Prostate gland (tissue), 2 donors: ENCODE measurements around the gene GNL2. TPM values are rescaled to one million over a fixed set of nuclear protein-coding genes. Genes with fewer than 3 reads are reported as not detected.

Source experiments
- DNase-seq: peaks from one replicate; pipeline ENCODE4 v3.0.0-alpha.2; 2019; ENCODE audit warnings: low spot score
- H3K27ac ChIP-seq, 2 donors: fragments of 200-600 bp; sonication (generic); 2 replicates each; pipeline ENCODE4 v1.5.1; 2017 to 2019
- H3K27me3 ChIP-seq: fragments of 200-600 bp; sonication (generic); replicated peaks from 2 replicates; pipeline ENCODE4 v1.5.1; 2019; ENCODE audit not compliant: insufficient read depth
- H3K36me3 ChIP-seq, 2 donors: fragments of 200-600 bp; sonication (generic); 1 replicate in 1 of 2; 2 replicates in 1 of 2; pipeline versions ENCODE4 v1.5.1 to v1.8.1; 2017 to 2019
- H3K4me1 ChIP-seq: fragments of 200-600 bp; sonication (generic); replicated peaks from 2 replicates; pipeline ENCODE4 v1.5.1; 2019
- H3K4me3 ChIP-seq, 2 donors: fragments of 200-600 bp; sonication (generic); 2 replicates each; pipeline ENCODE4 v1.5.1; 2017 to 2019
- H3K9me3 ChIP-seq: fragments of 200-600 bp; sonication (generic); 2 replicates; pipeline ENCODE4 v1.5.1; 2017
- POLR2A ChIP-seq: fragments of 450-650 bp; IDR thresholded peaks from one replicate; pipeline ENCODE4 v1.6.1; 2016; ENCODE audit warnings: antibody characterized with exemption, mild to moderate bottlenecking
- POLR2AphosphoS5 ChIP-seq: sonication (generic); formaldehyde crosslinking; IDR thresholded peaks from one replicate; pipeline ENCODE4 v1.6.1; 2017; ENCODE audit warnings: antibody characterized with exemption
- WGBS: methylation state at CpG from one replicate; pipeline ENCODE4 v1.1.5; 2018; 5-methylcytosine and 5-hydroxymethylcytosine counted together
- intact Hi-C: fragments of 100-400 bp; cut with DNase I; formaldehyde crosslinking; loops from one replicate; pipeline ENCODE4 v1.14.2; 2022
- total RNA-seq, 2 donors: library from RNA; depleted of rRNA; stranded (reverse); fragments of >200 nt; gene quantifications; one replicate each; pipeline ENCODE4 v1.1.0, GENCODE V29; 2016
- TF ChIP-seq, protein P1 (sequence below), 4 experiments: fragments of 200-600 bp in 2 of 4; fragments of 450-650 bp in 2 of 4; sonication (generic) in 2 of 4; IDR thresholded peaks; 1 replicate in 3 of 4; 2 replicates in 1 of 4; pipeline ENCODE4 v1.5.1; 2016 to 2019; ENCODE audit warnings: antibody characterized with exemption in 4 of 4, mild to moderate bottlenecking in 2 of 4, moderate library complexity in 2 of 4

The GNL2 gene
- total RNA-seq = 10 to 100 TPM; 23.2 to 52.0 TPM

GRCh38 chr1:37595440-37596181 is at the start of gene GNL2:
Gene GNL2, minus strand, starts transcription at chr1:37595937. Its CDS starts 115 bp downstream, at chr1:37595822.
- intact Hi-C loops = loop anchor here (10.0 kb wide), 1 partner anchor 209 kb away; the partner anchor contains the start of genes C1orf122 and YRDC
- WGBS = under 1% methylated on average over 50 of the region's 51 CpGs
- TF ChIP-seq POLR2A (peak; percentile 51), POLR2AphosphoS5 (peak; percentile 95)
- TF ChIP-seq, protein P1, sequence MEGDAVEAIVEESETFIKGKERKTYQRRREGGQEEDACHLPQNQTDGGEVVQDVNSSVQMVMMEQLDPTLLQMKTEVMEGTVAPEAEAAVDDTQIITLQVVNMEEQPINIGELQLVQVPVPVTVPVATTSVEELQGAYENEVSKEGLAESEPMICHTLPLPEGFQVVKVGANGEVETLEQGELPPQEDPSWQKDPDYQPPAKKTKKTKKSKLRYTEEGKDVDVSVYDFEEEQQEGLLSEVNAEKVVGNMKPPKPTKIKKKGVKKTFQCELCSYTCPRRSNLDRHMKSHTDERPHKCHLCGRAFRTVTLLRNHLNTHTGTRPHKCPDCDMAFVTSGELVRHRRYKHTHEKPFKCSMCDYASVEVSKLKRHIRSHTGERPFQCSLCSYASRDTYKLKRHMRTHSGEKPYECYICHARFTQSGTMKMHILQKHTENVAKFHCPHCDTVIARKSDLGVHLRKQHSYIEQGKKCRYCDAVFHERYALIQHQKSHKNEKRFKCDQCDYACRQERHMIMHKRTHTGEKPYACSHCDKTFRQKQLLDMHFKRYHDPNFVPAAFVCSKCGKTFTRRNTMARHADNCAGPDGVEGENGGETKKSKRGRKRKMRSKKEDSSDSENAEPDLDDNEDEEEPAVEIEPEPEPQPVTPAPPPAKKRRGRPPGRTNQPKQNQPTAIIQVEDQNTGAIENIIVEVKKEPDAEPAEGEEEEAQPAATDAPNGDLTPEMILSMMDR (IDR thresholded peaks at IDR 0.05) = peak in 1 of 4 experiments; percentile 4

GRCh38 chr1:37641059-37641458 is 45.3 kb upstream of the GNL2 start:
- WGBS = 100% methylated on average over 1 of the region's 1 CpG

More at GRCh38 chr1:37595440-37596181, at the start of gene GNL2:
- Histone ChIP-seq H3K27me3 (no peaks in the 10 kb centered on the region), H3K4me3 (peak within 1 kb of the TSS; percentile 70 to 72), H3K4me1 (peaks cover 10% of the 10 kb centered on the region), H3K36me3 (no peaks in the 10 kb centered on the region), H3K27ac (peak within 1 kb of the TSS; percentile 56 to 64), H3K9me3 (no peaks in the 10 kb centered on the region)
- DNase-seq = peak; percentile 96

GRCh38 chr1:37636435-37636834 is 40.7 kb upstream of the GNL2 start:
- Histone ChIP-seq H3K27ac (no peak overlapping the region), H3K36me3 (no peaks in the 10 kb centered on the region), H3K4me1 (no peaks in the 10 kb centered on the region), H3K27me3 (peaks cover 21% of the 10 kb centered on the region), H3K9me3 (no peaks in the 10 kb centered on the region), H3K4me3 (no peak overlapping the region)
- no peak for DNase-seq
- WGBS = 80% methylated on average over 6 of the region's 6 CpGs
- TF ChIP-seq, protein P1 (IDR thresholded peaks at IDR 0.05) = no peak
- TF ChIP-seq POLR2A (no peak), POLR2AphosphoS5 (no peak)
- intact Hi-C loops = no loop called here

More at GRCh38 chr1:37641059-37641458, 45.3 kb upstream of the GNL2 start:
- Histone ChIP-seq H3K36me3 (no peaks in the 10 kb centered on the region), H3K27me3 (no peaks in the 10 kb centered on the region), H3K4me3 (no peak overlapping the region), H3K4me1 (no peaks in the 10 kb centered on the region), H3K27ac (no peak overlapping the region), H3K9me3 (no peaks in the 10 kb centered on the region)
- intact Hi-C loops = no loop called here
- TF ChIP-seq, protein P1 (IDR thresholded peaks at IDR 0.05) = no peak
- no peak for DNase-seq

DNA sequence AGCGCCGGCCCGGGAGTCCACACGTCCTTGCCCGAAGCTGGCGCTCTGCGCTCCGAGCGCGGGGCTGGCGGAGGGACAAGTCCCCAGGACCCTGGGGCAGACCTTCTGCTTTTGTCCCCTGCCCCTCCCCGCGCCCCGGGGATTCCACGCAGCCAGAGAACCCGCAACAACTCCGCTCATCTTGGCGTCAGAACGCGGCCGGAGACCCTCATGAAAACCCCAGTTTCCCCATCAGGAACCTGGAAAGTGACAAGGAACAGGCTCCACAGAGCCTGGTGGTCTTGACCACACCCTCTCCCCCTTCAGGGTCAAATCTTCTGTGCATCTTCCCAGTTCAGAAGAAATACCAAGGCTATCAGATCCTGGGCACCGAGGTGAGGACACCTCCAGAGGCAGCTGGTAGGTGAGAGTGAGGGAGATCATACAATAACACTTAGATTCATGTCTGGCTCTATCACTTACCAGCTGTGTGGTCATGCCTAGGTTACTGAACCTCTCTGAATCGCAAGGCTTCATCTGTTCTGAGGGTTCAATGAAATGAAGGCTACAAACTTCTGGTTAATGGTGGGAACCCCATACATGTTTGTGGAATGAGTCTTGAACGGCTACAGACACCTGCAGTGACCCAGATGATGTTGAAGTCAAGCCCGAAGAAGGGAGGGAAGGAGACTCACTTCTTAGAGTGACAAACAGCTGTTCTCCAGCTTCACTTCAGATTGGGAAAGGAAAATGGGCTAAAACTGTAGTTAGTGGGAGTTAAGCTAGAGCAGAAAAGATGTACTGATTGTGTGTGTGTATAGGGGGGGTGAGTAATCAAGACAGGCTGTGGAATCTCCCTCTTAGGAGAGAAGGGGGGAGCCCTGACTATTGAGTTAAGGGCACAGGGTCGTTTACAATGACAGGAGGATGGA is 39.5 kb upstream of the GNL2 start:
- WGBS = 10% methylated on average over 26 of the region's 26 CpGs
- H3K27me3 ChIP-seq = peaks cover 24% of the 10 kb centered on the region
- no peaks in the 10 kb centered on the region for H3K4me1 ChIP-seq
- no peak for TF ChIP-seq POLR2AphosphoS5
- TF ChIP-seq POLR2A = no peak
- TF ChIP-seq, protein P1 (IDR thresholded peaks at IDR 0.05) = no peak
- intact Hi-C loops = no loop called here
- no peaks in the 10 kb centered on the region for H3K9me3 ChIP-seq
- DNase-seq = no peak
- H3K4me3 ChIP-seq = peak overlapping the region; percentile 21 to 24
- H3K27ac ChIP-seq = no peak overlapping the region
- no peaks in the 10 kb centered on the region for H3K36me3 ChIP-seq
